Stimulated activated CD4-positive, alpha-beta T cell treated with anti-CD3 and anti-CD28 coated beads, Interleukin-2, amount 100 ng/mL, for 4 hours (primary cell): ENCODE measurements around the gene PLXNA4.

Experiments used
- DNase-seq: peaks from one replicate; pipeline ENCODE4 v3.0.0-alpha.2; 2020; ENCODE audit warnings: low read depth

PLXNA4 gene

GRCh38 chr7:132242192-132242812, 334.0 kb downstream of the PLXNA4 start:
- no peak for DNase-seq

GRCh38 chr7:132240821-132241422, 335.3 kb downstream of the PLXNA4 start:
- DNase-seq, result no peak

GRCh38 chr7:132240262-132240661, 336.0 kb downstream of the PLXNA4 start:
- DNase-seq, result no peak

GRCh38 chr7:132239422-132239994, 336.8 kb downstream of the PLXNA4 start:
- DNase-seq, result no peak

- no peak for DNase-seq
Observed at GRCh38 chr7:132234711-132235110, 341.6 kb downstream of the PLXNA4 start.

- DNase-seq, result no peak
Observed at GRCh38 chr7:132232406-132232805, 343.9 kb downstream of the PLXNA4 start.

- no peak for DNase-seq
Observed at GRCh38 chr7:132230462-132230861, 345.8 kb downstream of the PLXNA4 start.

GRCh38 chr7:132228240-132228639, 348.0 kb downstream of the PLXNA4 start:
- no peak for DNase-seq

- DNase-seq, result no peak
Observed at GRCh38 chr7:132226957-132227290, 349.3 kb downstream of the PLXNA4 start.

GRCh38 chr7:132226046-132226956, 350.0 kb downstream of the PLXNA4 start:
- no peak for DNase-seq

GRCh38 chr7:132225216-132226030, 350.8 kb downstream of the PLXNA4 start:
- DNase-seq, result no peak

GRCh38 chr7:132221356-132221755, 354.9 kb downstream of the PLXNA4 start:
- DNase-seq, result no peak

- DNase-seq, result no peak
Observed at GRCh38 chr7:132220060-132220459, 356.2 kb downstream of the PLXNA4 start.

GRCh38 chr7:132218876-132219275, 357.4 kb downstream of the PLXNA4 start:
- DNase-seq, result no peak

GRCh38 chr7:132216847-132217525, 359.3 kb downstream of the PLXNA4 start:
- no peak for DNase-seq

- no peak for DNase-seq
Observed at GRCh38 chr7:132214452-132214851, 361.8 kb downstream of the PLXNA4 start.

GRCh38 chr7:132213583-132213982, 362.7 kb downstream of the PLXNA4 start:
- DNase-seq, result no peak

- no peak for DNase-seq
Observed at GRCh38 chr7:132211971-132212370, 364.3 kb downstream of the PLXNA4 start.

GRCh38 chr7:132210821-132211220, 365.4 kb downstream of the PLXNA4 start:
- no peak for DNase-seq

GRCh38 chr7:132207782-132208181, 368.5 kb downstream of the PLXNA4 start:
- DNase-seq, result no peak

- DNase-seq, result no peak
Observed at GRCh38 chr7:132207211-132207610, 369.1 kb downstream of the PLXNA4 start.
